Measurements from ENCODE around the gene PARP8.

DNA sequence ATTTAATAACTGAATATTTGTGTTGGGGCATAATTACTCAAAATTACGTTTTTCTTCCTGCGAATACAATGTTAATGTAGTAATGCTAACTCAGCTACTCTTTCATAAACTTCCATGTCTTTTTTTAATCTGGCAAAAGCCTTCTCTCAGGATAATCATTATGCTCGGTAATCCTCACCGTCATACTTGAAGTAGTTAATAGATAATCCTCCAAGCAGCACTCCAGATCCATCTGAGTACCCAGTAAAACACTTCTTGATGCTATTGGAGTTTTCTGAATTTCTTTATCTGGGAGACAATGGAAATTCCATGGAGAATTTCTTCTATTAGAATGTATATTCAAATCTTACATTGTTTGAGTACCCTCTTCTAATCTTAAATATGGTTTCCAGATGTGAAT, 34.3 kb downstream of the PARP8 start:
- TF ChIP-seq, protein P1, sequence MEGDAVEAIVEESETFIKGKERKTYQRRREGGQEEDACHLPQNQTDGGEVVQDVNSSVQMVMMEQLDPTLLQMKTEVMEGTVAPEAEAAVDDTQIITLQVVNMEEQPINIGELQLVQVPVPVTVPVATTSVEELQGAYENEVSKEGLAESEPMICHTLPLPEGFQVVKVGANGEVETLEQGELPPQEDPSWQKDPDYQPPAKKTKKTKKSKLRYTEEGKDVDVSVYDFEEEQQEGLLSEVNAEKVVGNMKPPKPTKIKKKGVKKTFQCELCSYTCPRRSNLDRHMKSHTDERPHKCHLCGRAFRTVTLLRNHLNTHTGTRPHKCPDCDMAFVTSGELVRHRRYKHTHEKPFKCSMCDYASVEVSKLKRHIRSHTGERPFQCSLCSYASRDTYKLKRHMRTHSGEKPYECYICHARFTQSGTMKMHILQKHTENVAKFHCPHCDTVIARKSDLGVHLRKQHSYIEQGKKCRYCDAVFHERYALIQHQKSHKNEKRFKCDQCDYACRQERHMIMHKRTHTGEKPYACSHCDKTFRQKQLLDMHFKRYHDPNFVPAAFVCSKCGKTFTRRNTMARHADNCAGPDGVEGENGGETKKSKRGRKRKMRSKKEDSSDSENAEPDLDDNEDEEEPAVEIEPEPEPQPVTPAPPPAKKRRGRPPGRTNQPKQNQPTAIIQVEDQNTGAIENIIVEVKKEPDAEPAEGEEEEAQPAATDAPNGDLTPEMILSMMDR (IDR thresholded peaks at IDR 0.05), result no peak
- TF ChIP-seq POLR2A (IDR thresholded peaks at IDR 0.05), result no peak

Data from Peyer's patch (tissue), 4 donors.